SK-N-SH (cell line): ENCODE results near the gene PIAS1.

Source experiments
- CTCF ChIP-seq: fragments of 200-600 bp; sonication (generic); IDR thresholded peaks from 2 replicates; pipeline ENCODE4 v1.6.1; 2017; ENCODE audit warnings: antibody characterized with exemption, mild to moderate bottlenecking, moderate library complexity
- ELF1 ChIP-seq: IDR thresholded peaks from 2 replicates; pipeline ENCODE4 v1.4.0; 2012
- POLR2AphosphoS5 ChIP-seq: IDR thresholded peaks from 2 replicates; pipeline ENCODE4 v1.6.1; 2012; ENCODE audit warnings: low read depth, low read length
- RFX5 ChIP-seq: IDR thresholded peaks from 2 replicates; pipeline ENCODE4 v1.6.1; 2012; ENCODE audit warnings: mild to moderate bottlenecking, improper control_type of control experiment, low read length
- TAF1 ChIP-seq: IDR thresholded peaks from 2 replicates; pipeline ENCODE4 v1.6.1; 2012; ENCODE audit warnings: low read depth, mild to moderate bottlenecking, low read length, moderate library complexity, borderline replicate concordance

GRCh38 chr15:68224108-68224507 lies 170.0 kb downstream of the PIAS1 start:
- TF ChIP-seq POLR2AphosphoS5 (no peak), ELF1 (no peak), RFX5 (no peak), TAF1 (no peak), CTCF (no peak)
